ENCODE results near the gene GGT5. TPM values are rescaled to one million over a fixed set of nuclear protein-coding genes. Genes with fewer than 3 reads are reported as not detected.

GGT5 gene
- total and polyA plus RNA-seq, 10 donors: 9.5 to 47.2 (median 30.8) TPM

DNA sequence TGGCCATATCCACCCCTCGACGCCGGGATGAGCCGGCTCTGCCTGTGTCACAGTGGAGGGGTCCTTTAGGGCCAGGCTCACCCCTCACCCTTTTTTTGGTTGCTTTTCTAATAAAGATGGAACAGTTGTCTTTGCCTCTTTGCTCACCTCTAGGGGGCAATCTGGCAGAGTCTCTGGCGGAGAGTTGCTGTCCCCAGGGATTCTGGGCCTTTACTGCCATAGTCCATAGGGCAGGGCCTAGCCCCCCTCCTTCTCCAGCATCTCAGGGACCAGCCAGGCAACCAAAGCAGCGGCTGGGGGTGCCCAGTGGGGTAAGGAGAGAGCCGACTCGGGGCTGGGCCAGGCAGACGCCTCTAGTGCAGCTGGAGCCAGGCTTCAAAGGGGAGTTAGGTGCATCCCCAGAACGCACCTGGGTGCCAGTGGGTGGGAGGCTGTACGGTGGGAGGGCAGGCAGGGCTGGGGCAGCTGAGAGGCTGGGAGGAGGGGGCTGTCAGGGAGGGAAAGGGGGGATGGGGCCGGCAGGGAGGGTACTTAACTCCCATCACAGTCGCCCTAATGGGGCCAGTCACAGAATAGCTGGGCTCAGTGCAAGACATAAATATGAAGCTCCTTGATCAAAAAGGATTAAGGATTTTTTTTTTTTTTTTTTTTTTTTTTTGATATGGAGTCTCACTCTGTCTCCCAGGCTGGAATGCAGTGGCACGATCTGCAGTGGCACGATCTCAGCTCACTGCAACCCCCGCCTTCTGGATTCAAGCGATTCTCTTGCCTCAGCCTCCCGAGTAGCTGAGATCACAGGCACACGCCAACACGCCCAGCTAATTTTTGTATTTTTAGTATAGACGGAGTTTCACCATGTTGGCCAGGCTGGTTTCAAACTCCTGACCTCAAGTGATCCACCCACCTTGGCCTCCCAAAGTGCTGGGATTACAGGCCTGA, 66.1 kb downstream of the GGT5 start:
- TF ChIP-seq, protein P1, sequence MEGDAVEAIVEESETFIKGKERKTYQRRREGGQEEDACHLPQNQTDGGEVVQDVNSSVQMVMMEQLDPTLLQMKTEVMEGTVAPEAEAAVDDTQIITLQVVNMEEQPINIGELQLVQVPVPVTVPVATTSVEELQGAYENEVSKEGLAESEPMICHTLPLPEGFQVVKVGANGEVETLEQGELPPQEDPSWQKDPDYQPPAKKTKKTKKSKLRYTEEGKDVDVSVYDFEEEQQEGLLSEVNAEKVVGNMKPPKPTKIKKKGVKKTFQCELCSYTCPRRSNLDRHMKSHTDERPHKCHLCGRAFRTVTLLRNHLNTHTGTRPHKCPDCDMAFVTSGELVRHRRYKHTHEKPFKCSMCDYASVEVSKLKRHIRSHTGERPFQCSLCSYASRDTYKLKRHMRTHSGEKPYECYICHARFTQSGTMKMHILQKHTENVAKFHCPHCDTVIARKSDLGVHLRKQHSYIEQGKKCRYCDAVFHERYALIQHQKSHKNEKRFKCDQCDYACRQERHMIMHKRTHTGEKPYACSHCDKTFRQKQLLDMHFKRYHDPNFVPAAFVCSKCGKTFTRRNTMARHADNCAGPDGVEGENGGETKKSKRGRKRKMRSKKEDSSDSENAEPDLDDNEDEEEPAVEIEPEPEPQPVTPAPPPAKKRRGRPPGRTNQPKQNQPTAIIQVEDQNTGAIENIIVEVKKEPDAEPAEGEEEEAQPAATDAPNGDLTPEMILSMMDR (IDR thresholded peaks at IDR 0.05 in 8 of 11, conservative IDR thresholded peaks at IDR 0.05 in 3 of 11): peak in 1 of 11 experiments; percentile 15
- no peak for TF ChIP-seq POLR2A (IDR thresholded peaks at IDR 0.05)
- Histone ChIP-seq H3K9me3 (no peaks in the 10 kb centered on the region), H3K4me3 (no peak overlapping the region), H3K27me3 (replicated peaks in 1 of 7) (no peaks in the 10 kb centered on the region), H3K27ac (no peak overlapping the region), H3K36me3 (peaks cover 0 to 66% (median 48%) of the 10 kb centered on the region in 6 donors), H3K4me1 (peaks cover 0 to 31% (median 6%) of the 10 kb centered on the region in 6 donors)
- WGBS, 5 donors: 85 to 91% (median 90%) methylated on average over 21 of the region's 21 CpGs
- intact Hi-C loops (cut with DNase I; ENCODE audit: low total_unique reads): no loop called here
- no peak for DNase-seq

- 90 to 96% (median 94%) methylated on average over 4 to 12 of the region's 12 CpGs for WGBS, 5 donors
- Histone ChIP-seq H3K27me3 (replicated peaks in 1 of 7) (no peaks in the 10 kb centered on the region), H3K4me3 (no peak overlapping the region), H3K36me3 (peaks cover 0 to 73% (median 55%) of the 10 kb centered on the region in 6 donors), H3K4me1 (peaks cover 0 to 24% (median 6%) of the 10 kb centered on the region in 6 donors), H3K9me3 (no peaks in the 10 kb centered on the region), H3K27ac (no peak overlapping the region)
- DNase-seq: no peak
- intact Hi-C loops (cut with DNase I; ENCODE audit: low total_unique reads): no loop called here
- TF ChIP-seq, protein P1 (IDR thresholded peaks at IDR 0.05 in 8 of 11, conservative IDR thresholded peaks at IDR 0.05 in 3 of 11): no peak
- TF ChIP-seq POLR2A (IDR thresholded peaks at IDR 0.05): no peak
- no peak for TF ChIP-seq POLR2AphosphoS5 (IDR thresholded peaks at IDR 0.05)
These were observed 66.9 kb downstream of the GGT5 start for GRCh38 chr22:24178021-24178431.

DNA sequence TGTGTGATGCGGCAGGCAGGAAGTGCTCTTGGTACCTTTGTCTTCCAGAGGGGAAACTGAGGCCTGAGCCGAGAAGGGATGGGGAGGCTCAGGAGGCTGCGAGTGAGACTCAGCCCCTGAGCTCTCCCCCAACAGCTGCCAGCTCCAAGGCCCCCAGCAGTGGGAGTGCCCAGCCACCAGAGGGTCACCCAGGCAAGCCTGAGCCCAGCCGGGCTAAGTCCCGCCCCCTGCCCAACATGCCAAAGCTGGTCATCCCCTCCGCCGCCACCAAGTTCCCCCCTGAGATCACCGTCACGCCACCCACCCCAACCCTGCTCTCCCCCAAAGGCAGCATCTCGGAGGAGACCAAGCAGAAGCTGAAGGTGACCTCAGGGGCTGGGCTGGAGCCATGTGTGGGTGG, 67.4 kb downstream of the GGT5 start:
- H3K27ac ChIP-seq: peak overlapping the region in 2 of 8 donors; percentile 8 to 13
- intact Hi-C loops (cut with DNase I; ENCODE audit: low total_unique reads): no loop called here
- H3K36me3 ChIP-seq: peaks cover 0 to 79% (median 61%) of the 10 kb centered on the region in 6 donors

More for the DNA sequence above, 67.4 kb downstream of the GGT5 start:
- H3K9me3 ChIP-seq: no peaks in the 10 kb centered on the region
- H3K4me1 ChIP-seq: peaks cover 0 to 22% (median 6%) of the 10 kb centered on the region in 6 donors
- TF ChIP-seq POLR2AphosphoS5 (IDR thresholded peaks at IDR 0.05): no peak
- no peak for TF ChIP-seq POLR2A (IDR thresholded peaks at IDR 0.05)
- TF ChIP-seq, protein P1 (IDR thresholded peaks at IDR 0.05 in 8 of 11, conservative IDR thresholded peaks at IDR 0.05 in 3 of 11): no peak
- H3K4me3 ChIP-seq: no peak overlapping the region
- WGBS, 5 donors: 86 to 96% (median 93%) methylated on average over 5 to 10 of the region's 10 CpGs
- H3K27me3 ChIP-seq (replicated peaks in 1 of 7): no peaks in the 10 kb centered on the region
- no peak for DNase-seq

All from spleen (tissue), 11 donors.